IPS-18c (cell line): ENCODE results near the gene DDX42.

Experiments used
- H3K4me3 ChIP-seq: 2 replicates; pipeline ENCODE4 v1.7.0; 2013; ENCODE audit warnings: low read depth, mild to moderate bottlenecking, low read length, moderate library complexity; ENCODE audit not compliant: insufficient read depth
- H3K9me3 ChIP-seq: one replicate; pipeline ENCODE4 v1.6.1; 2013; ENCODE audit warnings: mild to moderate bottlenecking, low read length, moderate library complexity; ENCODE audit not compliant: control insufficient read depth, insufficient read depth

DDX42 gene

DNA sequence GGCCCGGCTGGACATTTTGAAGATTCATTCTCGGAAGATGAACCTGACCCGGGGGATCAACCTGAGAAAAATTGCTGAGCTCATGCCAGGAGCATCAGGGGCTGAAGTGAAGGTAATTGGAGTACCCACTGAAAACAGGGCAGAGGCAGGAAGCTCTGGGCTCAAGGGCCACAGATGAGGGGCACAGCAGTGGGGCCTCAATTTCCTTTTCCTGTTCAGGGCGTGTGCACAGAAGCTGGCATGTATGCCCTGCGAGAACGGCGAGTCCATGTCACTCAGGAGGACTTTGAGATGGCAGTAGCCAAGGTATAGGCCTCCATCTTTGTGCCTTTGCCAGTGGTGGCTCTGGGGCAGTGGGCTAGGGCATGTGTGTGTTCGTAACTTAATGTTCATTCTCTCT, 57.5 kb downstream of the DDX42 start:
- Histone ChIP-seq H3K9me3 (no peaks in the 10 kb centered on the region), H3K4me3 (no peak overlapping the region)

DNA sequence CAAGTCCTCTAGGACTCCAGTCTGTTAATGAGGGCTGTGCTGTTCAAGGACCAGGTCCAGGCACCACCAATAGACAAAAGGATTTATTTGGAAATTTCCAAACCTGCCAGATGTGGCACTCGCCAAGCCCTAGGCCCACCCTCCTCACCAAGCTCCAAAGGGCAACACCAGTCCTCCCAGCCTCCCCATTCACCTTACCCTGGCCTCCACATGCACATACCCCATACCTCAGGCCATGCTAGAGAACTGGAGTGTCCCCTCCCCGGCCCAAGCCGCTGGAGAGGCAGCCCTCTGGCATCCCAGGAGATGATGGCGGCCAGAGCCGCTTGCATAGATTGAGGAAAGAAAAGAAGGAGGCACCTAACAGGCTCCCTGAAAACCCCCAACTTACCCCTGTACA, 58.0 kb downstream of the DDX42 start:
- no peak overlapping the region for H3K4me3 ChIP-seq
- H3K9me3 ChIP-seq = no peaks in the 10 kb centered on the region

DNA sequence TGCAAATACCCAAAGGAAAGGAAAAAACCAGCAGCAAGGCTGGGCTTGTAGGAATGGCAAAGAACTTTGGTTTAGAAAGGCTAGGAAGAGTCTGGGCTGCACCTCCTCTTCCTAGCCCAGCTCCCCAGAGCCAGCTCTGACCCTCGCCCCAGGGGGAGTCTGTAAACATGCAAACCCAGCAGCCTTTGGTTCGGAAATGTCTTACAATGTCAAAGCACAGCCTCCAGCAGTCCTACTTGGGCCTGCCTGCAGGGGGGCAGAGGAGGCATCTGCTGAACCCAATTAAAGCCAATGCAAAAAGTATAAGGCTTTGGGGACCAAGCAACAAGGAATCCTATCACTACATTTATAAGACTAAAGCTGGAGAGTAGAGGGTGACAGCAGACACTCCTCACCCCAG, 58.5 kb downstream of the DDX42 start:
- H3K4me3 ChIP-seq = no peak overlapping the region
- no peaks in the 10 kb centered on the region for H3K9me3 ChIP-seq

DNA sequence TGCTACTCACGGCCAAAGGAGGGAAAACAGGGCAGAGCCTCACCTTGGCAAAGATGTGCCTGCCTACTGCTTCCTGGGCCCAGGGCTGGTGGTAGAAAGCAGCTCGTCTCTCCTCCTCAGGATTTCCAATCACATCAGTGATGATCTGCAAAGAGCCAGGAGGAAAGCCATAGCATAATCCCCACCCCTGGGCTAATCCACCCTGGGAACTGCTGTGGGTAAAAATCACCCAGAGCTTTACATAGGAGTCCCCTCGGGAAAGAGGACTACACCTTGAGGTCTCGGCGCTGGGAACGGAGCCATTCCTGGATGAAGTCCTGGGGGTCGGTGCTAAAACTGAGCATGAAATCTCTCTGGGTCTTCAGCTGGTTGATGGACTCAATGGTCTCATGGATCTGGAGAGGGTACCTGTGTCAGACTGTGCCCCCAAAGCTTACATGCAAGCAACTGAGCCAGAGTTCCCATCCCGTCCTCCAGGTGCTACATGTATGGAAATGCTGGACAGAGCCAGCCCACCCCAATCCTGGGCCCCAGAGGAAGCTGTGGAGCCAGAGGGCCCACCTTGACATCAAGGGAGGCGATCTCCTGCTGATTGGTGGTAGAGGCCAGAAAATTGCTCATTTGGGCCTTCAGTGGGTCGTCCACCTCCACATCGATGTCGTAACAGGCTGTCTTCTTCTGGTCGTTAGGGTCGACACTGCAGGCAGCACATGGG, 59.2 kb downstream of the DDX42 start:
- no peaks in the 10 kb centered on the region for H3K9me3 ChIP-seq

DNA sequence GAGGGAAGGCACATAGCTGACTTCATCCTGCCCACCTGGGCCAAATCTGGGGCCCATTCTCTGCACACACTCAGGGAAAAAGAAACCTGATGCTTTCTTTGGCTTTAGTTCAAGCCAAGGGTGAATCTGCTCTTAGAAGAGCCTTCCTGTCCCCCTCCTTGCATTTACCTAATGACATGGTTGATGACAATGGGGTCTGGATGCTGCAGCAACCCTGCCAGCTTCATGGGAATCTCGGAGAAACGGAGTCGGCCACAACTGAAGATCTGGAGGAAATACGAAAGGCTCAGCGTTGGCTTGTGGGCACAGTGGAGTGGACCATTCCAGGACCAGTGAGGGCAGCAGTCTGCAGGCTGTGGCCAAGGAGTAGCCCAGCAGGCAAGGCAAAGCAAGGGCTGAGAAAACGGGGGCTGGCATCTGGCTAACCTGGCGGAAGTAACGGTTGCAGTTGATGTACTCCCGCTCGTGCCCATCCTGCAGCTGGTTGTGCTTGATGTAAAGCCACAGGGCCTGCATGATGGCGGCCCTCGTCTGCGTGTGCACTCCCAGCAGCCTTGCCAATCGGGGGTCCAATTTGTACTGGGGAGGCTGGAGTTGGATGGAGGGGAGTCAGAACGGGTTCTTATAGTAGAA, 59.9 kb downstream of the DDX42 start:
- Histone ChIP-seq H3K9me3 (no peaks in the 10 kb centered on the region), H3K4me3 (no peak overlapping the region)

More for the DNA sequence above, 59.2 kb downstream of the DDX42 start:
- H3K4me3 ChIP-seq = no peak overlapping the region

DNA sequence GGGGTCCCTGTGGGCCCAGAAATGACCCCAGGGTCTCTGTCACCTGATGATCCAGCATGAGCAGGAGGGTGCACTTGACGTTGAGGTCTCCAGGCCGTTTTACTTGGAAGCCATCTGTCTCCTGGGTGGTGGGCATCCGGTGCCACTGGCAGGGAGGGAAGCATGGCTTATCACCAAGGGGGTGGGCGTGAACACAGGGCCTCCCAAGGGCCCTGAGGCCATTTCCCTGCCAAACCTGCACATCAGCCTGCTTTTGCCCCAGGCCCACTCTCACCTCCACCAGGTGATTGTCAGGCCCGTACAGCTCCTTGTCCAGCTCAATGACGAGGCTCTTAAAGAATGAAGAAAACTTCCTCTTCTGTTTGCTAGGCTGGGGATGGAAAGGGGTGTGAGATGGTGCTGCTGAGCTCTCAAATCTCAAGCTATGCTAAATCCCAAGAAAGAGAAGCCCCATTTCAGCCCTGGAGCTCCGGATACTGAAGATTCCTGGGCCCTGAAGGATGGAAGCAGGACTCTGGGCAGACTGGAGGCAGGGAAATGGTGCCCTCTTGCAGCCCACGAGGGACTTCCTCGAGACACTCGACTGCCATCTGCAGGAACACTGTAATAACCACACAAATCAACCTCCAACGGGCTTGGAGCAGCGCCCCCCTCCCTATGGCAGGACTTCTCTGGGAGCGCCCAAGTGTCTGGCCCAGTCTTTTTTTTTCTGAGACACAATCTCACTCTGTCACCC, 60.6 kb downstream of the DDX42 start:
- Histone ChIP-seq H3K4me3 (no peak overlapping the region), H3K9me3 (no peaks in the 10 kb centered on the region)

DNA sequence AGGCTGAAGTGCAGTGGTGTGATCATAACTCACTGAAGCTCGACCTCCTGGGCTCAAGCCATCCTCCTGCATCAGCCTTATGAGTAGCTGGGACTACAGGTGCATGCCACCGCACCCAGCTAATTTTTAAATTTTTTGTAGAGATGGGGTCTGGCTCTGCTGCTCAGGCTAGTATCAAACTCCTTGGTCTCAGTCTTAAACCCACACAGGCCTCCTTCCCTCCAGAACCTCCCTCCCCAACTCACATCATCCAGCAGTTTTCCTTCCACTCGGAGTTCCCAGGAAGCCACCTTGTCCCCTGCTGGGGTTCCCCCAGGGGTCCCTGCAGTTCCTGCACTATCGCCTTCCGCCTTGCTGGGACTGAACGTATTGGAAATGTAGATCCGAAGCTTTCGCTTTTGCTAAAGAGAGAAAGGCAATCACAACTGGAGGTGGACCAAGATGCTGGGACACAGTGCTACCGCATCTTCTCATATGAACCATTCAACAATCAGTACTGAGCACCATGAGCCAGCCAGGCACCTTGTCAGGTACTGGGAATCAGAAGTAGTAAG, 61.3 kb downstream of the DDX42 start:
- H3K9me3 ChIP-seq = no peaks in the 10 kb centered on the region

DNA sequence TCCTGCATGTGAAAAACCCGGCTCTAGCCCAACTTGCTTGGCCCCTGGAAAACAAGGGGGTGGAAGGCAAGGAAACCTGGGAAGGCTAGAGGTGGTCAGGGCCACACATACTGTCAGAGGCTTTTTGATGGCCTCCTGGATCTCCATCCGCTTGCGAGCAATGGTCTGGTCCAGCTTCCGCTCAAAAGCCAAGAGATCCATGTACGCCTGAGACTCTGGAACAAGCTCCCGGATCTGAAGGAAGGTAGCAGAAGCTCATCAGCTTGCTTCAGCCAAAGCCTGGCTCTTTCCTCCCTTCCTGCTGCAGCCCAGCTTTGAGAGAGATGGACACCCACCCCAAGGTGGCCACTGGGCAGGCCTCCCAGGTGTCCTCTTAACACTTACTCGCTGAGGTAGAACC, 62.8 kb downstream of the DDX42 start:
- Histone ChIP-seq H3K4me3 (no peak overlapping the region), H3K9me3 (no peaks in the 10 kb centered on the region)

More for the DNA sequence above, 61.3 kb downstream of the DDX42 start:
- no peak overlapping the region for H3K4me3 ChIP-seq

DNA sequence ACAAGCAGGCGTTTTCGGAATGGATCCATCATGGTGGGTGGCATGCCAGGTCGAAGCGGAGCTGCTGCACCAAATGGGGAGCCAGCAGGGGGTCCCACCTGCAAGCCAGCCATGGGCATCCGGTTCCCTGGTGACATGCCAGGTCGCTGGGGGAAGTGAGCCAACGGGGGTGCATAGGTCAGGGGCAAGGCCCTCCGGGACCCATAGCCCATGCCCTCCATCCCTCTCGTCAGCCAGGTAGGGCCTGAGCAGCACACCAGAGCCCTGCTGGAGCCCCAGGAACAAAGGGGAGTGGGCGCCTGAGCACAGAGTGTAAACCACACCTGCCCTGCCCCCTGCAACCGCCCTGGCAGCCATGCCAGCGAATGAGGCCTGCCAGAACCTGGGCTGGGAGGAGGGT, 63.5 kb downstream of the DDX42 start:
- Histone ChIP-seq H3K4me3 (no peak overlapping the region), H3K9me3 (no peaks in the 10 kb centered on the region)

DNA sequence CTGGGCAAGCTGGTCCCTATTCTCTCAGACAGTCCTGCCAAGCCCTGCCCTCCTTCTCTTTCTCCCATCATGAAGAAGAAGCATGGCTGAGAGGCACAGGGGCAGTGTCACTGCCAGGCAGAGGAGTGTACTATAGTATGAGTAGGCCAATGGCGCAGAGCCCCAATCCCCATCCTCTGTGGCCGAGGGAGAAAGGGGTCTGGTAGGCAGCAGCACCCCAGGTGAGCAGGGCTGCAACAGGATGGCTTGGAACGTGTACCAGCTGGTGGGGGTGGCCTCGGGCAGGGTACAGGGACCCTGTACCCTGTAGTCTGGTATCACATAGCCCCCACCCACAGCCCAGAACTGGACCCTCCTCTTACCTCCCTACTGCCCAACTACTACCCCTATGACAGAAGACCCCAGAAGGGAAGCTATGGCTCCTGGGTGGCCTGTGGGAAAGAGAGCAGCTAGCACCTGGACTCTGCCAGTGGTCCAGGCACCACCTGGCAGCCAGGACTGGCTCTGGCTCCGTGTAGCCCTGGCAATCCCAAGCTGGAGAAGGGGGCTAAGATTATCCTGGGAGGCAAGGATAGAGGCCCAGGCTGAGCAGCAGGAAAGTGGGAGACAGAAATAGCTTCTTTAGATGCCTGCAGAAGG, 64.1 kb downstream of the DDX42 start:
- H3K9me3 ChIP-seq = no peaks in the 10 kb centered on the region
- H3K4me3 ChIP-seq = no peak overlapping the region

DNA sequence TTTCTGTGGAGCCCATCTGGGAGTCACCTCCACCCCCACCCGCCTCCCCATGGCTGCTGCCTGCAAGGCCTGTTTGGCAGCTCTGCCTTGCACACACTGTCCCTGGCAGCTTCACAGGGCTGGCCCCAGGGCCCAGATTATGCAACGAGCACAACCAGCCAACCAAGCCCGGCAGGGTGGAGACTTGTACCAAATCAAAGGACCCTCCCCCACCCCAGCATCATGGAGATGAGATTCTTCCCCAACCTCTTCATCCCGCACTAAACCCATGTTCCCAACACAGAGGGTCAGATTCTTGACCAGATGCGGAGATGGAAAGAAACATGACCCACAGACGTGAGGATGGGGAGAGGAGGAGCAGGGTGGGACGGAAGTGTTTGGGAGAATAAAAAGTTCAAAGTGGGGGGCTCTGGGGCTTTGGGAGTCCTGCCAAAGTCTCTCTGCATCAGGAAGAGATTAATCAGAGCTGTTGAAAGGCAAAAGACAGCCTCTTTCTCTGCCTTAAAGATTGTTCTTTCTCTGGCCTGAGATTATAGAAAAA, 64.7 kb downstream of the DDX42 start:
- Histone ChIP-seq H3K4me3 (peak overlapping the region; percentile 17; the same call in 1 of the 2 replicates), H3K9me3 (no peaks in the 10 kb centered on the region)

DNA sequence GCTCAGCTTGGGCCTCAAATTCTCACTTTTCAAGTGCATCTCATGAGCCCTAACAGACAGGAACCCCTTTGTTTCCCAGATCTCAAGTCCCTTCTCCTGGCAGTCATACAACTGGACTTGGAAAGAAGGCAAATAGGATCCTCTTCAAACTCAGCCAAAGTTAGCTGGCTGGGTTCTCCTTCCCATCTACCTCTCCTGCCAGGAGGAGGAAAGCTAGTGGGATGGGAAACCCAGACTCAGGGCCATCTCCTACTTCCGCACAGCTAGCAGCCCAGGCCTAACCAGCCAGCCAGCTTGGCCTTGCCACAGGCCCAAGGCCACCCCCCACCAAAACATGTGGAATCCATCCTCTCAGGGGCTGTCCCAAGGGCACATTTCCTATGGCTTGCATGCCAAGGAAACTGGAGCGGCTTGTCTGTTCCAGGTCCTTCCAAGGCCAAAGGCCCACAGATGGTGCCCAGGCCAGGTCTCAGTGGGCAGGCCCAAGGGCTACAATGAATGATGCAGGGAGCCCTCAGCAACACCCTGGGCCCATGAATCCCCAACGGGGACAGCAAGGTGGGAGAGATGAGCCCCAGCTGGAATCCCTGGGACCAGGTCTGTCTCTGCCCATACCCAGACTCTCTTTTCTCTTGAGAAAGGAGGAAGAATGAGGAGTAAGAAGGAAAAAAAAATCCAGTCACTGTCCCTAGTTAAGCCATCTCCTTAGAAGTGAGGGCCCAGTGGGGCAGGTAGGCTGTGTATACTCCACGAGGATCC, 66.8 kb downstream of the DDX42 start:
- peak overlapping the region; percentile 77 for H3K4me3 ChIP-seq

DNA sequence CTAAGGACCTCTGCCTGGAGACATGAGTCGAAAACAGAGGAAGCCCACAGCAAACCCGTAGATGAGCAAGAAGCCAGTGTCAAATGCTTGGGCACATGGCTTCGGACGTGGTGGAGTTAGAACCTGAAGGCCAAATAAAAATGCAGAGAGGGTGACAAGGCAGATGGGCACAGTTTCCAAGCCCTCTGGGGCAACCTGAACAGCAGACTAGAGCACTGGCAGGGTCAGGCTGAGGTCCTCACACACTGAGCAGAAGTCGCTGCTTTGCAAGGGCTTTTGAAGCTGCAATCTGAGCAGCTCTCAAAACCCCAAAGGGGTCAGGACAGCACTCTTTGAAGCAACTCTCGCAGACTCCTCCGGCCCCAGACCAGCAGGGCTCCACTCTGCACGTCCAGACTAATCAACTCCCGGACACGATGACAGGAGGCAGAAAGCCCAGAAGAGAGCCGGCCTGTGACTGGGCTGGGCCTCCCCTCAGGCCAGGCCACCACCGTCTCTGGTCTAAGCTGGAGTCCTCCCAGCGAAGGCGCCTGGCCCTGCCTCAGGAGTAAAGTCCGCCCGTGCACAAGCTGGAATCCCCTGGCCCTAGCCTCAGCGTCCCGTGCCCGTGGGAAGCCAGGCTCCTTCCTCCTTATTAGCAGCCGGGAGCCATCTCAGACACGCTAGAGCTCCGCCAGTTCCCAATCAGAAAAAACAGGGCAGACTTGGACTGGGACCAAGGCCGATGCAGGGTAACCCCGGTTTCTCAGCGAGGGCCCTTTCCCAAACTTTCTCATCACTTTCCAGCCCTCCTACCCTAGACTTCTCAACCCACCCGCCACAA, 67.6 kb downstream of the DDX42 start:
- H3K9me3 ChIP-seq = no peaks in the 10 kb centered on the region
- H3K4me3 ChIP-seq = peak overlapping the region; percentile 77

More for the DNA sequence above, 66.8 kb downstream of the DDX42 start:
- no peaks in the 10 kb centered on the region for H3K9me3 ChIP-seq

DNA sequence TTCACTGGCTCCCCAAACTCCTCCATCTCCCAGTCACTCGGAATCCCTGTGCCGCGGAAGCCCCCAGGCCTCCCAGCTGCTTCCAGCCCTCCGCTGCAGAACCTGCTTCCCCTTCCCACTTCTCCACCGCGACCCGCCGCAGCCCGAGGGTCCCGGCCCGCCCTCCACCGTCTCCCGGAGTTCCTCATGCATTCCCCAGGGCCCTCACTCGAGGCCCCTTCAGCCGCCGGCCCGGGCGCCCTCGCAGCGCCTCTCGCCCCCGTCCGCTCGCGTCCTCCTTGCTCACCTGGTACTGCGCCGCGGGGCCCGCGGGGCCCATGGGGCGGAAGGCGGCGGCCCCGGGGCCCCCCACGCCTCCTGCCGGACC, 68.2 kb downstream of the DDX42 start:
- Histone ChIP-seq H3K4me3 (peak overlapping the region; percentile 77), H3K9me3 (no peaks in the 10 kb centered on the region)

DNA sequence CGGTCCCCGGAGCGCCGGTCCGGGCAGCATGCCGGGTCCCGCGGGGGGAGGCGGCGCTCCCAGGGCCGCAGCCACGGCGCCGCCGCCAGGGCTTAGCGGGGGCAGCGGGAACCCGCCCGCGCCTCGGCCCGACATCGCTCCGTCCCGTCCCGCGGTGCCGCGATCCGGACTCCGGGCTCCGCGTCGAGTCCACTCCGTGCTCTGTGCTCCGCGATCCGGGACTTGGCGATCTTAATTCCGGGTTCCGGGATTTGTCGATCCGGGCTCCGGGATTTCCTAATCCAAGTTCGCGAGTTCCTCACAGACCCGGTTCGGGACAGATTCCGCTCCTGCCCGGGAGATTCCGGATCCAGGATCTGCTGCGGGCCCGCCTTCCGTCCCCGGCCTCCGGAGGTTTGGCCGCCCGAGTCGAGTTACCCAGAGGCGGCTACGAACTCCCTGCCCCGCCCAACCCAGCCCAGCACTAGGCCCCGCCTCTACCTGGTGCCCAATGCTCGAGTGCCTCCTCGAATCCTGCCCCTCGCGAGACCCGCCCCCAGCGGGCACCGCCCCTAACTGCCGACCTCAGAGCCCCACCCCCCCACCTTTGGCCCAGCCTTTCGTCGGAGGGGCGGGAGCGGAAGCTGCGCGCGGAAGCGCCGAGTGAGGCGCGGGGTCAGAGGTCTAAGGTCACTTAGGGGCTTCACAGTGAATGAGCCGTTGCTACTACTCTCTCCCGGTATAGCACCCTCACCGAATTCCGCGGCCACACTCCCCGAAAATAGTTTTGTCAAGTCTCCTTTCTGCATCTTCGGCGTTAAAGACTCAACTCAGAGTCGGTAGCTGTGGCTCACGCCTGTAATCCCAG, 68.8 kb downstream of the DDX42 start, which contains the start of gene SMARCD2:
TSS of gene SMARCD2 (minus strand) at position 146 of the 847 bp plus-strand sequence. CDS start at position 135, 11 bp downstream.
- H3K4me3 ChIP-seq = peak within 1 kb of the TSS; percentile 77
- H3K9me3 ChIP-seq = no peaks in the 10 kb centered on the region
